Left renal cortex interstitium (tissue), 4 donors: ENCODE results near the gene COL4A3. TPM values are rescaled to one million over a fixed set of nuclear protein-coding genes. Genes with fewer than 3 reads are reported as not detected.

Source experiments
- DNase-seq, 4 donors: peaks; one replicate each; pipeline ENCODE4 v3.0.0-alpha.2; 2013; ENCODE audit warnings: low read depth in 4 of 4, low spot score in 2 of 4, missing footprints in 1 of 4
- polyA plus RNA-seq, 4 donors: library from polyadenylated mRNA; unstranded; fragments of 120-200 nt; gene quantifications; one replicate each; pipeline ENCODE4 v1.2.1, GENCODE V29; 2013; ENCODE audit not compliant: insufficient read length in 4 of 4

COL4A3 gene
- polyA plus RNA-seq: 10 to 100 TPM; 42.2 to 70.2 (median 56.6) TPM

GRCh38 chr2:227163998-227164762 is at the start of gene COL4A3, which contains the start of gene COL4A4:
TSS of gene COL4A3 (plus strand) at chr2:227164624. CDS start at chr2:227164727, 103 bp downstream.
TSS of gene COL4A4 (minus strand) at chr2:227164205. CDS start at chr2:227147483, 16,722 bp downstream.
- no peak for DNase-seq

- DNase-seq: no peak
These were observed 48.7 kb upstream of the COL4A3 start for GRCh38 chr2:227115761-227116160.

GRCh38 chr2:227117027-227117426 is 47.4 kb upstream of the COL4A3 start:
- no peak for DNase-seq

DNA sequence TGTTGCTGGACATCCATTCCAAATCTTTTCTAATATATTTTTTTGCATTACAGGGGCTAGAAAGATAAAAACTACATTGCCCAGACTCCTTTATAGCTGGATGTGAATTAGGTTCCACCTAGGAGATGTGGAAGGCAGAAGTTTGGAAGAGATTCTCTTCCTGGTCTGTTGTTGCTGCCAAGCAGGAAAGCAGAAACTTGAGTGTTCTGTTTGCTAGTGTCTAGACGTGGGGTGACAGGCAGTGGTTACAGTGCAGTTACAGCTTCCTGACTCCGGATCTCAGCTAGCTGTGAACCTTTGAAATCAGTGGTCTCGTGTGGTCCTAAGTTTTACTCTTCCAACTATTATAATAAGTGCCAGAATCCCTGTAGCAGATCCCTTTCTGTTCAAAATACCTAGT is 46.6 kb upstream of the COL4A3 start:
- DNase-seq: no peak

- no peak for DNase-seq
These were observed 46.1 kb upstream of the COL4A3 start for GRCh38 chr2:227118353-227118752.

GRCh38 chr2:227123697-227124096 is 40.7 kb upstream of the COL4A3 start:
- no peak for DNase-seq

- DNase-seq: no peak
These were observed 39.6 kb upstream of the COL4A3 start for GRCh38 chr2:227124811-227125210.

DNA sequence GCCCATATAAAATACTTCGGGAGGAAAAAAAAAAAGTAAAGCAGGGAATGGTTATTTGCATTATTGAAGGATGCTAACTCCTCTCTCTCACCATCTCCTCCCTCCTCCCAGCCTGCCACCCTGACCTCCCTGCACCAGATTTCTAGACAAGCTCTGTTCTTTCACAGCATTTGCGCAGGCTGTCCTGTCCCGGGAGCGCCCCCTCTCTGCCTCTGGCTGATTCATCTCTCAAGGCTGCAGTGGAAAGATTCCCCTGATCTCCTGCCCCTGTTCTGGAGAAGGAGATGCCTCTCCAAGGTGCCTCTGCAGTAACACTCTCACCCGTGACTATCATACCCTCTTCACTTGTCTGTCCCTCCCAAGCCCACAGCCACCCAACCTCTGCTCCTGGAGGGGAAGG is 38.9 kb upstream of the COL4A3 start:
- DNase-seq: no peak

- no peak for DNase-seq
These were observed 37.2 kb upstream of the COL4A3 start for GRCh38 chr2:227127201-227127600.

DNA sequence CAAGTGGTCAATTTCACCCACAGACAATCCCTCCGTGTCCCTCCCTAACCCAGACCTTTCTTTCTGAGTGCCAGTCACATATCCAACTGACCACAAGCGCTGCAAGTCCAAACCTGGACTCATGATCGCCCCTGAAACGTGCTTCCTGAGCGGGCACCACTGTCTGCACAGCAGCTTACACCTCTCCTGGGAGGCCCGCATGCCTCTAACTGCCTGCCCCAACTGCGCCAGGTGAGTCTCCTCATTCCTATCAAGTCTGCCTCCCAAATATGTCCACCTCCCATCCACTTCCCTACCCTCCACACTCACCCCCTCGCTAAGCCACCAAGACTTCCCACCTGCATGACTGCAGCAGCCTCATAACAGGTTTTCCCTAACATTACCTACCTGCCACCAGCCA is 33.8 kb upstream of the COL4A3 start:
- no peak for DNase-seq

DNA sequence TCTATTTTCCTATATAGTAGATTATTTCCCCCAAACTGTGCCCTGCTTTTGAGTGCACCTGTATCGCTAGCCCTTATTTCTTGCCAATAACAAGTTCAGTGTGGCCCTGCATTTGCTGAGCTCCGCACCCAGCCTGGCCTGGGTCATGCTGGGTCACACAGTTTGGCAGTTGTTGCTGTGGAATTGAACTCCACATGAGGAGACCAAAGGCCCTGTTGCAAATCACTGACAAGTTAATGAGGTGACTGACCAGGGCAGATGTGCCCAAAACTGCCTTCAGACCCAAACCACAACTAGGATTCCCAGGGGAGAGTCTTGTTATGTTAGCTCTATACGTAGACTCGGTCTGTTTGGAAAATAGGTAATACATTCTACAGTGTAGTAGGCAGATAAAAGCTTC is 31.4 kb upstream of the COL4A3 start:
- DNase-seq: no peak

DNA sequence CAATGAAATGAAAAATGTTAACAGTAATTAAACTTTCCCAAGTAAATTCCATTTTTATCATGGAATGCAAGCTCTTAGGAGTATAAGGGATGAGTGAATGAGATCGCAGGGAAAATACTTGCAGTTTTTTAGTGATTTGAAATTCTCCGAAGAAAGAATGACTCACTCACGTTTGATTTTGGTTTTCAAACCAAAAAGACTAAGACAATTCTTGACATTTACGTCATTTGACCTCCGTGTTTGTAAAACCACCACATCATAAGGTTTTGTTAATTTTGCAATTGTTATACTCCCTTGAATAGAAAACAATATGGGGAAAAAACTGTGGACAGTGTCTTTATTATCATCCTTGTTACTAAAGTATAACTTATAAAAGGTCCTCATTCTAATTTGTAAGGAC is 29.8 kb upstream of the COL4A3 start:
- no peak for DNase-seq

DNA sequence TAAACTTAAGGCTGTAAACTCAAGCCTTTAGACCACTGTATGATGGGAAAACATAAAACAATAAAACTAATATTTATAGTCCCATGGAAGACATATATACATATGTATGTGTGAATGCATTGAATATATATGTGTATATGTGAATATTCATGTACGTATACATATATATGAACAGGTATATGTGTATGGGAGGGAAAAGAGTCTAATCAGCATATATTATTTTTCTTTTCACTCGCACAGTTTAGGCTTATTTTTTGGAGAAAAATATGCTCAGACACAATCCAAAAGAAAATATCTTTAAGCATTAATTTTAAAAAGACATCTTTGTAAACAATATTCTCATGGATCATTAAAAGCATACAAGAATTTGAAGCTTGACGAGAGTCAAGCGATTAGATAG is 23.1 kb upstream of the COL4A3 start:
- no peak for DNase-seq

DNA sequence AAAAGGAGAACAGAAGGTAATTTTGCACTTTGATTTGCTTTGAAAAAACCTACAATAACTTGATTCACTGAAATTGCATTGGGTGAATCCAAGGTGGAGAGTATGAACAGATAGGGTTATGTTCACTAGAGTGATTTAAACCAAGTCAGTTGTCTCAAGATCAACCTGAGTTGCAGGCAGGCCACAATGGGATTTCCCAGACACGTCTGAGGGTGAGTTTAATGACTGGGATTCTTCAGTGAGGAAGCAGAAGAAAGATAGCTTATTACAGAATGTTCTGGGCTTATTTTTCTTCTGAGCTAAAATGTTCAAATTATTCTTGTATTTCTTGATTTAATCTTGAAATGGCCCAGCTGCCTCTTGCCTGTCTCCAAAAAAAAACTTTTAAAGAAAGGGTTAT is 20.5 kb upstream of the COL4A3 start:
- no peak for DNase-seq

DNA sequence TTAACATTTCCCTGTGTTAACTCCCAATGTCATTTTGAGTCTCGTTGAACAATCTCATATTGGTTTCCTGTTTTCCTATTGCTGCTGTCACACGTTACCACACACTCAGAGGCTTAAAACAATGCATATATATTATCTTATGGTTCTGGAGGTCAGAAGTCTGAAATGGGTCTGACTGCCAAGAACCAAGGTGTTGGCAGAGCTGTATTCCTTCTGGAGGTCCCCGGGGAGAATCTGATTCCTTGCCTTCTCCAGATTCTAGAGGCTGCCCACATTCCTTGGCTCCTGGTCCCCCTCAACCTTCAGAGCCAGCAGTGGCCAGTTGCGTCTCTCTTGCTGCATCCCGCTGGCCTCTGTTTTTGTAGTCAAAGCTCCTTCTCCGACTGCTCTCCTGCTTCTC is 18.0 kb upstream of the COL4A3 start:
- no peak for DNase-seq

DNA sequence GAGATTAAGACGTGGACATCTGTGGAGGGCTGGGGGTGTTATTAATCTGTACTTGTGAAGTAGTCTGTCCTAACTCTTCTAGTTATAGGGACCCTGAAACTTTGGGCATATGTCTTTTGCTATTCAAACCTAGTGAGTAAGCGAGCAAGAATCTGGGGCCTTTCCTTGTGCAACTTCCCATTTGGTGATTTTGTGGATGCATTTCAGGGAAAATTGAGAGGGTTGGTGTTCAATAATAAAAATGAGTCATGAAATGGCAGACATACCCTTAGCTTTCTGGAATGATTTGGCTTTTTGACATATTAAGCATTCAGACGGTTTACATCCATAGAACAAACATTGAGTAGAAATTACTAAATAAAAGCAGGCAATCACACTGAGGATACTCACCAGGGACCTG is 17.4 kb upstream of the COL4A3 start:
- no peak for DNase-seq

DNA sequence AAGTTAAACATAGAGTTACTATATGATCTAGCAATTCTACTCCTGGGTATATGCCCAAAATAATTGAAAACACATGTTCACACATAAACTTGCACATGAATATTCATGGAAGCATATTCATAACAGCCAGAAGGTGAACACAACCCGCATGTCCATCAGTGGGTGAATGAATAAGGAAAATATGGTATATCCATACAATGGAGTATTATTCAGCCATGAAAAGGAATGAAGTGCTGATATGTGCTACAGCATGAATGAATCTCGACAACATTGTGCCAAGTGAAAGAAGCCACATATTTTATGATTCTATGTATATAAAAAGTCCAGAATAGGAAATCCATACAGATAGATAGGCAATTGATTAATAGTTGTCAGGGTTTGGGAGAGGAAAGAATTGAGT is 16.3 kb upstream of the COL4A3 start:
- DNase-seq: no peak

GRCh38 chr2:227150222-227150936 is 14.0 kb upstream of the COL4A3 start:
- no peak for DNase-seq

GRCh38 chr2:227152093-227152766 is 12.2 kb upstream of the COL4A3 start:
- no peak for DNase-seq

- DNase-seq: no peak
These were observed 11.1 kb upstream of the COL4A3 start for GRCh38 chr2:227153307-227153706.

DNA sequence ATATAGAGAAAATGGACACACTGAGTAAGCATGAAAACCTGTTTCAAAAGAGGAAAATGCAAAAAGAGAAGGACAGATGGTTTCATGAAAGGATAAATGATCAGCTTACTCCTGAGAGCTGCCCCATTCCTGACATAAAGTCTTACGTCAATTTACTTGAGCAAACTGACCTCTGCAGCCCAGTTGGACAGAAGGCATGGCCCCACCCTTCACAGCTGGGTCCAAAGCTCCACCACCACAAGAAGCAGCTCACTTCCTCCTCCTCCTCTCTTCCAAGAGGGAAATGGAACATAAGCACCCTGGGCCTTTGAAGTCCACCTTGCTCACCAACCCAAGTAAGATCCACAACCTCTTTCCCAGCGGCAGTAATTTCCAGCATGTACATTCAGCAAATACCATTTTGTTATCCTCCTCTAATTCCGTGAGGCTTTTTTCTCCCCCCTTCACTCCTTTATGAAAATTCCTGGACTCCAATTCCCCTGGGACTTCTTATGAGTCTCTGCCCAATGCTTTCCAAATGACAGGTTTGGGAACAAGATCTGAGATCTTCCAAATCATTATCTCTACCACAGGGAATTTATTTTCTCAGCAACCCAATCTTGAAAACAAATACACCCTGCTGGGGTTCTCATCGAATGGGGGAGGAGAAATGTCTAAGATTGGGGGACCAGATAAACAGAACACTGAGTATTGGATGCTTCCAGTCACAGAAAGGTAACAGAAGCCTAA is 10.5 kb upstream of the COL4A3 start:
- DNase-seq: no peak
